ENCODE results near the gene ADORA1.
A peak's percentile ranks its signal among the peaks of the same experiment; 100 is the strongest.

The ADORA1 gene

DNA sequence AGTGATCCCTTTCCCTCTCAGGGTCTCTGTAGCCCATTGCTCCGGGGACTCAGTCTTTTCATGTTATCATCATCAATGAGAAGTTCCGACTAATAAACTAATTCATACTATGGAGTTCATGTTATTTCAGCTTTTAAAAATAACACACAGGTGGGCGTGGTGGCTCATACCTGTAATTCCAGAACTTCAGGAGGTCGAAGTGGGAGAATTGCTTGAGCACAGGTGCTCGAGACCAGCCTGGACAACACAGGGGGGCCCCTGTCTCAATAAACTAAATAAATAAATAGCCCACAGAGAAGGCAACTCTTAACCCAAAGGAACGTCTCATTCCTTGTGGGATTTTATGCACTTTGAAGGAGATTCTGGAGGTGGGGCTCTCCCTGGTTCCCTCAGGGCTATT, 33.6 kb downstream of the ADORA1 start:
- no peak for DNase-seq

DNA sequence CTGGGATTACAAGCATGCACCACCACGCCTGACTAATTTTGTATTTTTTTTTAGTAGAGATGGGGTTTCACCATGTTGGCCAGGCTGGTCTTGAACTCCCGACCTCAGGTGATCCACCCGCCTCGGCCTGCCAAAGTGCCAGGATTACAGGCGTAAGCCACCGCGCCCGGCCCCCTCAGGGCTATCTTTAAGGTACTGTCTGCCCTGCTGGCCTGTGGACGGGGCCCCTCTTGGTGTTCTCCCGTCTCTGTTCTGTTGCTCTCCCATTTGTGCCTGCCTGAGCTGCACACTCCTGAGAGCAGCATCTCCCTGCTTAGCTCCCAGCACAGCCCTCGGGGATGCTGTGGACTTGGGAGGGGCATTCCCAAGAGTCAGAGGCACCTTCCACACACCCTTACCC, 34.2 kb downstream of the ADORA1 start:
- DNase-seq: no peak

DNA sequence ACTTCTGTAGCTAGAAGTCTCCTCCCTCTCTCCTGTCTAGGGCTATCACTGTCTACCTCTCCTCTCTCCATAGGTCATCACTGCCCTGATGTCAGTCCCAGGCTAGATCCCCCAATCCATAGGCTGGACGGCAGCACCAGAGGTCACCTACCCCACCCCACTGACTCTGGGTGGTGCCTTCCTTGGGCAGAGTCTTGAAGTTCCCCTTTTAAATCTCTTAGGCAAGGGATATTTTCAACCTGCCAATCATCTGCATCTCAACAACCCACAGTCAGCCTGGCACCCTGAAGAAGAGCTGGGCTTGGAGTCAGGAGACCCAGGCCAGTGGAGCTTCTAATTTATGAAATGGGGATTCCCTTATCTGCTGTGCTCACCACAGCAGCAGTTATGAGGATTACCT, 34.9 kb downstream of the ADORA1 start:
- peak; percentile 48 for DNase-seq

DNA sequence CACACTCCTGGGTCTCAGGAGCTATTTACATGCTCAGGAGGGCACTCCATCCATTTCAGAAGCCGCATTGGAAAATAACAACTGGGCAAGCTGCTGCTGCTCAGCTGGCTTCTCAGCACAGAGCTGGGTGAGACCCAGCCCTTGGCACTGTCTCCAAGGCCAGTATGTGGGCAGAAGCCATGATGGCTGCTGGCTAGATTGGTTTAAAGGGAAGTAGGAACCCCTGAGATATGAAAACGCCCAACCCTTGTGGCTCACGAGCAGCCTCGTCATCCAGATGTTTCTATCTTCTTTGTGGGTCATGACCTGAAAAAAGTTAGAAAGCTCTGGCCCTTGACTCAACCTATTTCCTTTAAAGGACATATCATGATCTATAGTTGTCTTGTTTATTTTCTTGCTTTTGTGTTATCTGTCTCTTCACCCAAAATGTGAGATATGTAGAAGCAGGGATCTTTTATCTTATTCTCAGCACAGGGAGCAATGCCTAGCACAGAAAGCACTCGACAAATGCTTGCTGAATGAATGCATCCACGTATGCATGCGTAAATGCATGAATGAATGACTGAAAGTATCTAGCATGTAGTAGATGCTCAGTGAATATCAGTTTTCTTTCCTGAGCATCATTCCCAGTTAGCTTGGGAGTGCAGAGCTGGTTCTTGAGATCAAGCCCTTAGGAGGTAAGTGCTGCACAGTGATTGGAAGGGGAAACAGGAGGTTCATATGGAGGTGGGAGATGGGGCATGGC, 36.5 kb downstream of the ADORA1 start:
- DNase-seq: peak; percentile 58

DNA sequence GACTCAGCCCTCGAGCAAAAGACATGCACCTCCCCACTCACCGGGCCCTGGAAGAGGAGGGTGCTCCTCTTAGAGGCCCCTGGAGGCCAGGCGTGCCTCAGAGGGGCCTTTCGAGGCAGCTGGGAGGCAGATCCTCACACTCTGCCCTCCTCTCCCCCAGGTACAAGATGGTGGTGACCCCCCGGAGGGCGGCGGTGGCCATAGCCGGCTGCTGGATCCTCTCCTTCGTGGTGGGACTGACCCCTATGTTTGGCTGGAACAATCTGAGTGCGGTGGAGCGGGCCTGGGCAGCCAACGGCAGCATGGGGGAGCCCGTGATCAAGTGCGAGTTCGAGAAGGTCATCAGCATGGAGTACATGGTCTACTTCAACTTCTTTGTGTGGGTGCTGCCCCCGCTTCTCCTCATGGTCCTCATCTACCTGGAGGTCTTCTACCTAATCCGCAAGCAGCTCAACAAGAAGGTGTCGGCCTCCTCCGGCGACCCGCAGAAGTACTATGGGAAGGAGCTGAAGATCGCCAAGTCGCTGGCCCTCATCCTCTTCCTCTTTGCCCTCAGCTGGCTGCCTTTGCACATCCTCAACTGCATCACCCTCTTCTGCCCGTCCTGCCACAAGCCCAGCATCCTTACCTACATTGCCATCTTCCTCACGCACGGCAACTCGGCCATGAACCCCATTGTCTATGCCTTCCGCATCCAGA, 37.7 kb downstream of the ADORA1 start:
- no peak for DNase-seq

DNA sequence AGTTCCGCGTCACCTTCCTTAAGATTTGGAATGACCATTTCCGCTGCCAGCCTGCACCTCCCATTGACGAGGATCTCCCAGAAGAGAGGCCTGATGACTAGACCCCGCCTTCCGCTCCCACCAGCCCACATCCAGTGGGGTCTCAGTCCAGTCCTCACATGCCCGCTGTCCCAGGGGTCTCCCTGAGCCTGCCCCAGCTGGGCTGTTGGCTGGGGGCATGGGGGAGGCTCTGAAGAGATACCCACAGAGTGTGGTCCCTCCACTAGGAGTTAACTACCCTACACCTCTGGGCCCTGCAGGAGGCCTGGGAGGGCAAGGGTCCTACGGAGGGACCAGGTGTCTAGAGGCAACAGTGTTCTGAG, 38.3 kb downstream of the ADORA1 start:
- no peak for DNase-seq

DNA sequence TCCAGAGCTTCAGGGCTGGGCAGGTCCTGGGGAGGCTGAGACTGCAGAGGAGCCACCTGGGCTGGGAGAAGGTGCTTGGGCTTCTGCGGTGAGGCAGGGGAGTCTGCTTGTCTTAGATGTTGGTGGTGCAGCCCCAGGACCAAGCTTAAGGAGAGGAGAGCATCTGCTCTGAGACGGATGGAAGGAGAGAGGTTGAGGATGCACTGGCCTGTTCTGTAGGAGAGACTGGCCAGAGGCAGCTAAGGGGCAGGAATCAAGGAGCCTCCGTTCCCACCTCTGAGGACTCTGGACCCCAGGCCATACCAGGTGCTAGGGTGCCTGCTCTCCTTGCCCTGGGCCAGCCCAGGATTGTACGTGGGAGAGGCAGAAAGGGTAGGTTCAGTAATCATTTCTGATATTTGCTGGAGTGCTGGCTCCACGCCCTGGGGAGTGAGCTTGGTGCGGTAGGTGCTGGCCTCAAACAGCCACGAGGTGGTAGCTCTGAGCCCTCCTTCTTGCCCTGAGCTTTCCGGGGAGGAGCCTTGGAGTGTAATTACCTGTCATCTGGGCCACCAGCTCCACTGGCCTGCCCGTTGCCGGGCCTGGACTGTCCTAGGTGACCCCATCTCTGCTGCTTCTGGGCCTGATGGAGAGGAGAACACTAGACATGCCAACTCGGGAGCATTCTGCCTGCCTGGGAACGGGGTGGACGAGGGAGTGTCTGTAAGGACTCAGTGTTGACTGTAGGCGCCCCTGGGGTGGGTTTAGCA, 38.8 kb downstream of the ADORA1 start:
- DNase-seq: no peak

DNA sequence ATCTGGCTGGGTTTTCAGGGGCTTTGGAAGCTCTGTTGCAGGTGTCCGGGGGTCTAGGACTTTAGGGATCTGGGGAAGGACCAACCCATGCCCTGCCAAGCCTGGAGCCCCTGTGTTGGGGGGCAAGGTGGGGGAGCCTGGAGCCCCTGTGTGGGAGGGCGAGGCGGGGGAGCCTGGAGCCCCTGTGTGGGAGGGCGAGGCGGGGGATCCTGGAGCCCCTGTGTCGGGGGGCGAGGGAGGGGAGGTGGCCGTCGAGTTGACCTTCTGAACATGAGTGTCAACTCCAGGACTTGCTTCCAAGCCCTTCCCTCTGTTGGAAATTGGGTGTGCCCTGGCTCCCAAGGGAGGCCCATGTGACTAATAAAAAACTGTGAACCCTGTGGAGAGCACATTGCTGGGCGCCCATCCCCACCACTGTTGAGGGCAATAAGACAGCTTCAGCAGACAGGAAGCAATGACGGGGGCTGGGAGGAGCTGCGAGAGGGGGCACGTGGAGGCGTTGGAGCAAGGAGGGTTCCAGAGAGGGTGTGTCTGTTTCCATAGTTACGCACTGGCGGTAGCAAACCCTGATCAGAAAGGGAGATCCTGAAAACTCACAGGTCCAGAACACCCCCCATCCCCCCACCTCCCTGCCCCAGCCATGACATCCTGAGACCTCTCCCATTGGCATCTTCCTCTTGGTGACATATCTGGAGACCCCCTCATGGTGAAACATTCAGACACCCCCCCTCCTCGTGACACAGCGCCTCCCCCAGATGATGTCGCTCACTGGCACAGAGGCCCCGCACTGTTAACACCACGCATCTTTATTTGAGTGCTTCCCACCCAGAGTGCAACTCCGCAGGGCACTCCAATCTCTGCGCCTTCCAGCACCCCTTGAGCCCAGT, 39.7 kb downstream of the ADORA1 start:
- no peak for DNase-seq

DNA sequence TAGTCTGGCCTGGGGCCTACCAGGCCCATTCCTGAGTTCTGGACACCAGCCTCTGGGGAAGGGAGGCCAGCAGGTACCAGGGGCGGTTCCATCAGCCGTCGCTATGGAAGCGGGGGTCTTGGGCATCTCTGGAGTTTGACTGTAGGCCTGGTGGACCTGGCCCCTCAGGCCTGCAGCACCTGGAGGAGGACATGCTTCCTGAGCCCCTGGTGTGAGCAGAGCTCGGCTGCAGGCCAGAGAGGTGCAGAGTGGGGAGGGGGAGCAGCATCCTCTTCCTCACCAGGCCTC, 40.3 kb downstream of the ADORA1 start:
- no peak for DNase-seq

DNA sequence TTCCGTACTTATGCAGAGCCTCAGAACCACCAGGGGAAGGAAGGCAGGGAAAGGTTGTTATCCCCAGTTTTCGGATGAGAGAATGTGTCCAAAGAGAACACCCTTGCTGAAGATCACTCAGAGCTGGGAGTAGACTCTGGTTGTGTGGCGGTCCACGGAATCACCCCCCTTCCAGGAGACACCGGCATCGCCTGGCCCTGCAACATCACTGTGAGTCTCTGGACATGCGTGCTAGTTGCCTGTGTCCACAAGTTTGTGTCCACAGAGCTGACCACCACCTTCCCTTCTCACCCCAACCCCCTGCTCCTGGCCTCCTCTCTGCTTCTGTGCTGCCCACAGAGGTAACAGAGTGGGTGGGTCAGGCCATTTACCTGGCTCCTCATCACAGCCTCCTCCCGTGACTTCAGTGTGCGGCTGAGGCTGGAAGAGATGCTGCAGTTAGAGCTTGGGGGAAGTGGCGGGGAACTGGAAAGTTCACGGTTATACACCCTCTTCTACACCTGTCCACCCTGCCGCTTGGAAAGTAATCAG, 40.8 kb downstream of the ADORA1 start:
- no peak for DNase-seq

DNA sequence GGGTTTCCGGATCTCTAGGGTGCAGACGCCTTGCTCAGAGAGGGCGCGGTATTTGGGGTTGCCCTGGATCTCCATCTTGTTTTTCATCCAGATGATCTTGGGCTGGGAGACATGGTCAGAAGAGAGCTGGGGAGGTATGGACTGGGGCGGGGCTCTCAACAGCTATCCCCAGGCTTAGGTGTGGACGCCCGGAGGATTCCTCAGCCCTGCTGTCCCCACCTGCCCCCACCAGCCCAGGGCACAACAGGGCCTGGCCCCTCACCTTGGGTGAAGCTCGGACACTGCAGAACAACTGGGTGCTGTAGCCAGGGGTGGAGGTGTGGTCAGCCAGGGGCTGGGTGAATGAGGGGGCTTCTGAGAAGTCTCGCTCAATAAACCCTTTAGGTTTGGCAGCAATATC, 41.5 kb downstream of the ADORA1 start:
- DNase-seq: no peak

DNA sequence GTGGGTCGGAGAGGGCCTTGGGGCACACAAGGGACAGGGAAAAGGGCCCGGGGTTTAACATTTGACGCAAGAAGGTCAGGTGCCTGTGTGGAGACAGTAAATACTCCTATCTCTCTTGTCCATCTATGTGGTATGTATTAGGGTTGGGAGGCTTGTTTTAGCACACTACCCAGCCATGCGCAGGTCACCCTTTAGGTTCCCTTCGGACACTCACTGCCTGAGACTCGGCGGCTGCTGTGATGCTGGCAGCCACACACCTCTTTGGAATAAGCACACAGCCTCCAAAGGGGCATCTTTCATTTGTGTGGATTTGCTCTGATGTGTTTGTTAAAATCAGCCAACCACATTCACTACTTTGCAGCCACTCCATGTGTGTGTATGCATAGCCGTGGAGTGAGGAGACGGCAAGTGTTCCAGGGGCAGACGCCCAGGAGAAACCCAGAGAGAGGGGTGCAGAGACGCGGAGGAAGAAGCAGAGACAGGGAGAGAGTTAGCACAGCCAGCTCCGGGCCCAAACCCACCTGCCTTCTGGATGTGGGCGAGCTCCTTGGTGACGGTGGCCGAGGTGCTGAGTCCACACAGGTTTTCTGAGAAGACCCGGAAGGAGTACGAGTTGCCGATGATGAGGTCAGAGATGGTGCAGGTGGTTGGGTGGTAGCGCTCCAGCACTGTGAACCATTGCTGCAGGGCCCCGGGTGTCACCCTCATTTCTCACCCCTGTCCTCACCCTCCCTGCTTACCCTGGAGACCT, 42.4 kb downstream of the ADORA1 start:
- no peak for DNase-seq

DNA sequence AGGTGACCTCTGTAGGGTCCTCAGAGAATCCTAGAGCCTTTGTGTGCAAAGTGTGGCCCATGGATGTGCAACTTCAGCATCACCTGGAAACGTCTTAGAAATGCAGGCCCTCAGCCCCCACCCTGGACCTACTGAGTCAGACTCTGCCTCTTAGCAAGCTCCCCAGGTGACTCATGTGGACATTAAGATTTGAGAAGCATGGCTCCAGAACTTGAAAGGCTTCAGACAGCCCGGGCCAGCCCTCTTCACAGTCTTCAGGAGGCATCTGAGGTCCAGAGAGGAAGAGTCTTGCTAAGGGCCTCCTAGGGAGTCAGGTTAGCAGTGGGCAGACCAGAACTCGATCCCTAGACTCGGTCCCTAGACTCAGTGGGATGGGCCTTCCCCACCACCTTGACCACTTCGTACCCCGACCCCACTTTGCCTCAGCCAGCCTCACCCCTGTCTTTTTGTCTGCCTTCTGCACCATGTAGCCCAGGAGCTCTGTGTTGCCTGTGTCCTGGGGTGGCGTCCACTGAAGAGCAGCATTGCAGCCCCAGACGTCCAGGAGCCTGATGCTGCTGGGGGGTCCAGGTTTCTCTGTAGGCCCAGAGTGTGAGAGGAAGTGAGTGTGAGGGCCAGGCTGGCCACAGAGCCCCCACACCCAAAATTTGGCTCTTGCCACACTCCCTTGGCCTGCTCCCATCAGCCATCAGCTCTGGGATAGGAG, 43.3 kb downstream of the ADORA1 start:
- no peak for DNase-seq

DNA sequence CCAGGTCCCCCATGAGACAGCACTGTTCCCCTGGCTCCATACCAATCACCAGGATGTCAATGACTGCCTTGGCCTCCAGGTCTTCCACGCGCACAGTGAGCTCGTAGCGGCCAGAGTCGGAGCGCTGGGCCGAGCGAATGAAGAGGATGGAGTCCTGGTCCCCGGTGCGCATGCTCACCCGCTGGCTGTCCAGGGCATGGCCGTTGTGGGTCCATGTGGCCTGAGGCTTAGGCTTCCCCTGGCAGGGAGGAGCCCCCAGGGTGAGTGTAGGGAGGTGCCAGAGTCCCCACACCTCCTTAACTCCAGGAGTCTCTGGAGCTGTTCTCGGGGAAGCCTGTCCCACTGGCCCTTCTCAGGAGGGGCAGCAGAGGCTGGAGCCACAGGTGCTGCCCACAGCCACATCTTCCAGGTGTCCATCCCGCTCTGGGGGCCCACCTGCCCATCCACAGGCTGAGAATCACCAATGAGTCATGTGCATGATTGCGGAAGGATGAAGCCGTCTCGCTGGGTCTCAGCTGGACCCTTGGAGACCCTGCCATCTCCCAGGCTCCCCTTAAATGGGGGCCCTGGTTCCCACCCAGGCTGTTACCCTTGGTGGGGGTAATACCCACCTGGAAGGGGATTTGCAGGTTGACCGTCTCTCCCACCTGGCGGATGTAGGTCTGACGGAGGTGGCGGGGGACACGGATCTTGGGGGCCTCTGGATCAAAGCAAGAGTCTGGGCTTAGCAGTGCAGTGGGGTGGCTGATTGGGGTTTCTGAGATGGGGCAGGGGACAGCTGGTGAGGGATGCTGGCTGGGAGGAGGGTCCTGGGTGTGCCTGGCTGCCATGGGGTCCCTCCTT, 44.0 kb downstream of the ADORA1 start:
- DNase-seq: no peak

DNA sequence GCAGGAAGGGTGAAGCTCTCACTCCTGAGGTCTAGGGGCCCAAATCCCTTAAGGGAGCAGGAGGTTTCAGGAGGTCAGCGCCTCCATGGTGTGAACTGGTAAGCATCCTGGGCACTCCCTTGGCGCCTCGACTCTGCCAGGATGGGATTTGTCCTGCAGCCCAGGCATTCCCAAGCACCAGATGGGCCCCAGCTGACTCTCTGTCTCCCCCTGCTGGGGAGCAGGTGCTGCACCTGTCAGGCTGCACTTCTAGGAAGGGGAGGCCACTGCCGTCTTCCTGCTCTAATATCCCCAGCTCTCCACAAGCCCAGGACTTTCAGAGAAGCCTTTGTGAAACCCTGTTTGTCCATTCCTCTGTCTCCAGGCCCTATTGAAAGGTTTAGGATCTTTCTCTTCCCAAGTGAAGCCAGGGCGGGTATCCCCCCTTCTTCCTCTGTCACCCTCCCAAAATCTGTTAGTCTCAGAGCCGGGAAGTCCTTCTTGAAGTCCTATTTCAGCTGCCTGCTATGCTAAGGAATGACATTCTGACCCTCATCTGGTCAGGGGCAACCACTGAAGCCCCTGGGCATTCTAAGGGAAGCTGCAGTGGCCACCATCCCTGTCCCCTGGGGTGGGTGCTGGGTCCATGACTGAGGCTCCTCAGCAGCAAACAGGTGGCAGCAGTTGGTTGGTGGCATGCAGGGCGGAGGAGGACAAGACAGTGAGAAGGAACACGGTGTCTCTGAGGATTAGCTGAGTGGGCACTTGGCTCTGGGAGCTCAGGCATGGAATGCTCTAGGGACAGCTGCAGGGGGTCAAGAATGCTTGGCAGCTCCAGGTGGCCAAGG, 44.9 kb downstream of the ADORA1 start:
- peak; percentile 51 for DNase-seq

DNA sequence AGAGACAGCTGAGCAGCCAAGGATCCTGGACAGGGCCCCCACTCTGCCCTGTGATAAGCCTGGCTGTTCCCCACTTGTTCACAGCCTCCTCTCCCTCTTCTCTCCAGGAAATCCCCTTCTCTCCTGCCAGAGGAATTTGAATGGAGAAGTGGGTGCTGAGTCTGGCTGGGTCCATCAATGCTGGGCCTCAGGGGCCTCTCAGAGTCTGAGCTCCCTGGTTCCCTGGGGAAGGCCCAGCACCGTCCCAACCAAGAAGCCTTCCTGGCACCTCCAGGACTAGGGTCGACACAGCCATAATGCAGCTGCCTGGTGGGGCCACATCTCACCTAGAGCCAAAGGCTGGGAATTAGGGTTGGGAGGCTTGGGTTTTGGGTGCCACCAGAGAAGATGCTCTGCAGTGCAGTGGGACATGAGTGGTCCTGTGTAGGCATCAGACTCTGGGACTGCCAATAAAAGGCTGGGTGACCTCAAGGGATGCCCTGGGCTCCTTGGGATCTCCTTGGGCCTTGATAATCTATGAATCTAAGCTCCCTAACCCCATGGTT, 45.6 kb downstream of the ADORA1 start:
- no peak for DNase-seq

DNA sequence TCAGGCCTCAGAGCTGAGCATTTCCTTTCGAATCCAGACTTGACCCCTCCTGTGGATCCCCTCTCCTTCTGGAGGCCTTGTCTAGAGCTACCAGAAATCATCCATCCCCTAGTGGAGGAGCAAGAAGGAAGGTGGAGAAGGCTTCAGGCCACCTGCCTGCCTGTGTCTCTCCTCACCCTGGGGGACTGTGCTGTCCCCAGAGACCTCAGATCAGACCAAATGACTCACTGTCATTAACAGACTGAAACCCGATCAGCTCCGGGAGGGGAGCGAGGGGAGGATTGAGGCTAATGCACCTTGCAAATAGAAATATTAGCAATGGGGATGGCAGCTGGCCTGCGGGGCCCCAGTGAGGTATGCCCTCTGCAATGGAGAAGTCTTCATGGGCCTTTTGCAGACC, 46.0 kb downstream of the ADORA1 start:
- DNase-seq: no peak

DNA sequence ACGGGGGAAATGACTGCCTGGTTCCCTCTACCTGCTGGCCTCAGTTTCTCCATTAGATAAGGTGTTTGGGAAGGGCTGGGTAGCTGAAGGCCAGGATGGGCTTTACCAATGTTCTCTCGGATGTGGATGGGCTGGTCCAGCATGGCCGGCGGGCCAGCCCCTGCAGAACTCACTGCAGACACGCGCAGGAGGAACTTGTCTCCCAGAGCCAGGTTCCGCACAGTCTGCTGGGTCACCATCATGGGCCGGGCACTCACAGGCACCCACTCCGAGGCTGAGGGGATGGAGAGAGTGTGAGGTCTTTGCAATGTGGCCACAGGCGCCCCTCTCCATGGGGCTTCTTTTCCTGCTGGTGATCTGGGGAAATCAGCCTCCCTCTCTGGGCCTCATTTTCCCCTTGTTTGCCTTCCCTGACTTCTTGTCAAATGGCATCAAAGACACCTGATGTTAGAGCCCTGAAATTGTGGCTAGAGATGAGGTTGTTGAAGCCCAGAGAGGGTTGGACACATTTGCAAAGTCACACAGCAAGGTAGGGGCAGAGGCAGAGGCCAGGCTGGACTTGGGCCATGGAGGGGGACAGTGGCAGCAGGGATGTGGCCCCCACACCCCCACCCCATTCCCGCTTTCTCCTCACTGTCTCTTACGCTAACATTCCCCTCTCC, 46.9 kb downstream of the ADORA1 start:
- DNase-seq: no peak

All from inflammatory macrophage treated with lipopolysaccharide for 4 hours (primary cell).